Erythroblast (primary cell): ENCODE measurements around the gene CEACAM18.

Experiments used
- GATA1 ChIP-seq: IDR thresholded peaks from 2 replicates; pipeline ENCODE4 v1.6.1; 2011; ENCODE audit warnings: low read depth, mild to moderate bottlenecking, control low read depth, low read length, moderate library complexity
- POLR2A ChIP-seq: IDR thresholded peaks from 2 replicates; pipeline ENCODE4 v1.6.1; 2011; ENCODE audit warnings: mild to moderate bottlenecking, low read length

DNA sequence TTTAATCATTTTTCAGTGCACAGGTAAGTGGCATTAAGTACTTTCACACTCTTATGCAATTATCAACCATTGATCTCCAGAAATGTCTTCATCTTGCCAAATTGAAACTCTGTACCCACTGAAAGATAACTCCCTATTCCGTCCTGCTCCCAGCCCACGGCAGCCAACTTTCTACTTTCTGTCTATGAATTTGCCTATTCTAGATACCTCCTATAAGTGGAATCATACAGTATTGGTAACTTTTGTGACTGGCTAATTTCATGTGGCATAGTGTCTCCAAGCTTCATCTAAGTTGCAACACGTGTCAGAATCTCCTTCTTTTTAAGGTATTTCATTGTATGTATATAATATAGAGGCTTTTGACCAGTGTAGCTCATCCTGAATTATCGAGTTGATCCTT, 5.7 kb upstream of the CEACAM18 start:
- TF ChIP-seq POLR2A (no peak), GATA1 (no peak)
